ENCODE results near the gene POLR2L. TPM values are rescaled to one million over a fixed set of nuclear protein-coding genes. Genes with fewer than 3 reads are reported as not detected.

POLR2L gene
- total and polyA plus RNA-seq, 2 of the 13 experiments (the other 11 are each of a cell fraction or from before 2014, with no cell fraction given): 104 to 114 TPM

GRCh38 chr11:795634-796564, 46.4 kb downstream of the POLR2L start (continued):
- 0 out of 2 replicates have a peak, but pooled peaks have one; percentile 12 for TF ChIP-seq MEIS2 (CRISPR knock-in tag; IDR thresholded peaks at IDR 0.05)
- TF ChIP-seq SMAD9 (CRISPR knock-in tag; IDR thresholded peaks at IDR 0.05): 0 out of 2 replicates have a peak, but pooled peaks have one; percentile 71
- peak; percentile 66; the same call in 1 of the 2 replicates for TF ChIP-seq TGIF2 (CRISPR knock-in tag; IDR thresholded peaks at IDR 0.05)
- TF ChIP-seq ZNF670 (CRISPR knock-in tag; IDR thresholded peaks at IDR 0.05; ENCODE audit: borderline replicate concordance): no peak
- no peak for TF ChIP-seq SMYD3 (CRISPR knock-in tag; IDR thresholded peaks at IDR 0.05)
- TF ChIP-seq KLF9 (CRISPR knock-in tag; IDR thresholded peaks at IDR 0.05; ENCODE audit: low read depth): no peak
- no peak for TF ChIP-seq ZNF414 (CRISPR knock-in tag; IDR thresholded peaks at IDR 0.05)
- TF ChIP-seq ZFX (CRISPR knock-in tag; IDR thresholded peaks at IDR 0.05; ENCODE audit: low read depth): peak; percentile 53; the same call in 1 of the 2 replicates
- no peak for TF ChIP-seq NFATC3 (CRISPR knock-in tag; IDR thresholded peaks at IDR 0.05)
- TF ChIP-seq ZNF747 (CRISPR knock-in tag; IDR thresholded peaks at IDR 0.05; ENCODE audit: borderline replicate concordance): 0 out of 2 replicates have a peak, but pooled peaks have one; percentile 22
- peak; percentile 69; the same call in 1 of the 2 replicates for TF ChIP-seq MTERF4 (CRISPR knock-in tag; IDR thresholded peaks at IDR 0.05)
- TF ChIP-seq PHF8 (CRISPR knock-in tag; IDR thresholded peaks at IDR 0.05): peak; percentile 46; the same call in 1 of the 2 replicates
- no peak for TF ChIP-seq KDM6A (CRISPR knock-in tag; IDR thresholded peaks at IDR 0.05; ENCODE audit: low read depth)
- TF ChIP-seq TFDP2 (CRISPR knock-in tag; IDR thresholded peaks at IDR 0.05): 0 out of 2 replicates have a peak, but pooled peaks have one; percentile 10
- no peak for TF ChIP-seq GABPA (IDR thresholded peaks at IDR 0.05; ENCODE audit: low read depth, low read length)
- TF ChIP-seq GABPA (CRISPR knock-in tag; IDR thresholded peaks at IDR 0.05; ENCODE audit: low read depth): no peak
- peak; percentile 89 for TF ChIP-seq SAP130 (CRISPR knock-in tag; IDR thresholded peaks at IDR 0.05; ENCODE audit: low read depth)
- TF ChIP-seq SNAPC2 (CRISPR knock-in tag; IDR thresholded peaks at IDR 0.05): peak; percentile 63; the same call in 1 of the 2 replicates
- no peak for TF ChIP-seq SRSF4 (IDR thresholded peaks at IDR 0.05; ENCODE audit: low read depth, low read length, poor library complexity, severe bottlenecking)
- TF ChIP-seq ZNF138 (CRISPR knock-in tag; IDR thresholded peaks at IDR 0.05; ENCODE audit: low read depth): peak; percentile 38; the same call in 1 of the 2 replicates
- no peak for TF ChIP-seq DMTF1 (CRISPR knock-in tag; IDR thresholded peaks at IDR 0.05)
- 0 out of 2 replicates have a peak, but pooled peaks have one; percentile 24 for TF ChIP-seq ERF (CRISPR knock-in tag; IDR thresholded peaks at IDR 0.05)
- 0 out of 2 replicates have a peak, but pooled peaks have one; percentile 16 for TF ChIP-seq PHF20 (CRISPR knock-in tag; IDR thresholded peaks at IDR 0.05)
